Measurements from ENCODE around the gene CPLX1. TPM values are rescaled to one million over a fixed set of nuclear protein-coding genes. Genes with fewer than 3 reads are reported as not detected.
"Not testable (repeated sequence)": the region's sequence is repeated elsewhere in the genome, so short reads cannot be mapped to it uniquely, and the experiment has no call there.

CPLX1 gene
- polyA plus RNA-seq, 1 donor (not counting 4 experiments of a cell fraction or from before 2014, with no cell fraction given), result 0.04 TPM

- Histone ChIP-seq H4K20me1 (ENCODE audit: control insufficient read depth, extremely low read depth, insufficient read depth, low read length) (peaks cover 8% of the 10 kb centered on the region), H3K27ac (ENCODE audit: control insufficient read depth, insufficient read depth, low read length) (peak overlapping the region; percentile 89), H3K4me3 (ENCODE audit: control insufficient read depth in 2 of 3, extremely low read depth in 1 of 3, insufficient read depth in 2 of 3, low read depth in 1 of 3, low read length in 3 of 3) (peak overlapping the region; percentile 76 to 95 (median 92)), H3K4me1 (ENCODE audit: control insufficient read depth, extremely low read depth, insufficient read depth, low read length) (peaks cover 18% of the 10 kb centered on the region), H3K9me1 (ENCODE audit: control insufficient read depth, extremely low read depth, insufficient read depth, low read length) (peaks cover 5% of the 10 kb centered on the region), H3K27me3 (ENCODE audit: control insufficient read depth, extremely low read depth, insufficient read depth, low read length) (peaks cover 21% of the 10 kb centered on the region), H3K4me2 (ENCODE audit: control insufficient read depth, extremely low read depth, insufficient read depth, low read depth, low read length) (peak overlapping the region; percentile 99), H3K36me3 (ENCODE audit: control insufficient read depth in 2 of 2, extremely low read depth in 1 of 2, insufficient read depth in 2 of 2, low read length in 2 of 2) (peaks cover 14 to 28% of the 10 kb centered on the region in 2 experiments), H3K9me3 (ENCODE audit: control insufficient read depth, low read depth, low read length) (no peaks in the 10 kb centered on the region), H3K79me2 (ENCODE audit: control insufficient read depth, insufficient read depth, low read length) (peaks cover 49% of the 10 kb centered on the region), H2AFZ (ENCODE audit: control insufficient read depth, low read length) (peak overlapping the region; percentile 95), H3K9ac (ENCODE audit: control insufficient read depth, extremely low read depth, insufficient read depth, low read length) (peak overlapping the region; percentile 96)
- peak; percentile 98 for DNase-seq (ENCODE audit: low read depth, low spot score)
- TF ChIP-seq, protein P1, sequence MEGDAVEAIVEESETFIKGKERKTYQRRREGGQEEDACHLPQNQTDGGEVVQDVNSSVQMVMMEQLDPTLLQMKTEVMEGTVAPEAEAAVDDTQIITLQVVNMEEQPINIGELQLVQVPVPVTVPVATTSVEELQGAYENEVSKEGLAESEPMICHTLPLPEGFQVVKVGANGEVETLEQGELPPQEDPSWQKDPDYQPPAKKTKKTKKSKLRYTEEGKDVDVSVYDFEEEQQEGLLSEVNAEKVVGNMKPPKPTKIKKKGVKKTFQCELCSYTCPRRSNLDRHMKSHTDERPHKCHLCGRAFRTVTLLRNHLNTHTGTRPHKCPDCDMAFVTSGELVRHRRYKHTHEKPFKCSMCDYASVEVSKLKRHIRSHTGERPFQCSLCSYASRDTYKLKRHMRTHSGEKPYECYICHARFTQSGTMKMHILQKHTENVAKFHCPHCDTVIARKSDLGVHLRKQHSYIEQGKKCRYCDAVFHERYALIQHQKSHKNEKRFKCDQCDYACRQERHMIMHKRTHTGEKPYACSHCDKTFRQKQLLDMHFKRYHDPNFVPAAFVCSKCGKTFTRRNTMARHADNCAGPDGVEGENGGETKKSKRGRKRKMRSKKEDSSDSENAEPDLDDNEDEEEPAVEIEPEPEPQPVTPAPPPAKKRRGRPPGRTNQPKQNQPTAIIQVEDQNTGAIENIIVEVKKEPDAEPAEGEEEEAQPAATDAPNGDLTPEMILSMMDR (optimal IDR thresholded peaks at IDR 0.05 in 1 of 3, IDR thresholded peaks at IDR 0.05 in 1 of 3, conservative IDR thresholded peaks at IDR 0.05 in 1 of 3; ENCODE audit: extremely low read depth in 1 of 3, insufficient read depth in 2 of 3, low read length in 3 of 3), result no peak
- TF ChIP-seq EZH2 (IDR thresholded peaks at IDR 0.05; ENCODE audit: low read length), result no peak
- dilution Hi-C loops (cut with MboI; ENCODE audit: extremely low pct_ligation_motif_present, low sequenced_read_pairs), result no loop called here
- FAIRE-seq, result peak; percentile 94
These were observed 44.3 kb downstream of the CPLX1 start for GRCh38 chr4:781493-782216.

DNA sequence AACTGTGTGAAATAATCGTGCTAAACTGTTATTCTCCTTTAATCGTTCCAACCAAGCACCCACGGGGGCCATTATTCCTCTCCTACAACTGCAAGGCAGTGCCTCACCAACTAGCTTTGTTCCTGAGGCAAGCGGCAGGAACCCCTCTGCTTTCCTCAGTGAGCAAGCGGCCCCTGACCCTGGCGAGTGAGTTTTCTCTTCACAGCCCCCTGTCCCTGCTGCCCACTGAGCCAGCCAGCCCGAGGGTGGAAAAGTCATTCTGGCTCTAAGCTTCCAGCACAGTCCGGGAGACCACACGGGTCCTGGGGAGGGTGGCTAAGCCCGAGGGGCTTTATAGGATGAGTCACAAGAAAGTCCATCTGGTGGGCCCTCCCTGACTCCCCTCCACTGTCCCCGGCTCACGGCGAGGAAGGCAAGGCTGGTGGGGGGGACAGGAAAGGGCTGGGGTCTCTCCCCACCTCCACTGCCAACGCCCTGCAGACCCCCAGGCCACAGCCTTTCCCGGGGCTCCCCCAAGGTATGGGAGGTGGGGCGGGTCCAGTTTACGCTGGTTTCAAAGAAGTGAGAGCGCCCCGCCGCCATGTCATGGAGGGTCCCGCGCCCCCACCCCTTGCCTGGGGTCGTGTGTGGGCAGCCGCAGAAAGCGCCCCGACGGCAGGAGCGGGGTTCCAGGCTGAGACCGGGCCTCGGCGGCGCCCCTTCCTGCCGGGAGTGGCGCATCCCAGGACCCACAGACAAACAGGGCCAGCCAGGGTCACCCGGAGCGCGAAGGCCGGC lies 45.0 kb downstream of the CPLX1 start:
- H3K79me2 ChIP-seq (ENCODE audit: control insufficient read depth, insufficient read depth, low read length), result peaks cover 54% of the 10 kb centered on the region
- H2AFZ ChIP-seq (ENCODE audit: control insufficient read depth, low read length), result no peak overlapping the region
- no peaks in the 10 kb centered on the region for H3K9me3 ChIP-seq (ENCODE audit: control insufficient read depth, low read depth, low read length)
- no peak for DNase-seq (ENCODE audit: low read depth, low spot score)
- H3K4me2 ChIP-seq (ENCODE audit: control insufficient read depth, extremely low read depth, insufficient read depth, low read depth, low read length), result peak overlapping the region; percentile 99
- peaks cover 18% of the 10 kb centered on the region for H3K4me1 ChIP-seq (ENCODE audit: control insufficient read depth, extremely low read depth, insufficient read depth, low read length)
- H3K36me3 ChIP-seq (ENCODE audit: control insufficient read depth in 2 of 2, extremely low read depth in 1 of 2, insufficient read depth in 2 of 2, low read length in 2 of 2), result peaks cover 17 to 29% of the 10 kb centered on the region in 2 experiments
- dilution Hi-C loops (cut with MboI; ENCODE audit: extremely low pct_ligation_motif_present, low sequenced_read_pairs), result no loop called here
- H3K27me3 ChIP-seq (ENCODE audit: control insufficient read depth, extremely low read depth, insufficient read depth, low read length), result peaks cover 14% of the 10 kb centered on the region
- FAIRE-seq, result no peak
- peaks cover 5% of the 10 kb centered on the region for H3K9me1 ChIP-seq (ENCODE audit: control insufficient read depth, extremely low read depth, insufficient read depth, low read length)
- peak overlapping the region; percentile 89 for H3K27ac ChIP-seq (ENCODE audit: control insufficient read depth, insufficient read depth, low read length)
- H3K4me3 ChIP-seq (ENCODE audit: control insufficient read depth in 2 of 3, extremely low read depth in 1 of 3, insufficient read depth in 2 of 3, low read depth in 1 of 3, low read length in 3 of 3), result peak overlapping the region; percentile 76 to 95 (median 92)
- peak overlapping the region; percentile 96 for H3K9ac ChIP-seq (ENCODE audit: control insufficient read depth, extremely low read depth, insufficient read depth, low read length)
- H4K20me1 ChIP-seq (ENCODE audit: control insufficient read depth, extremely low read depth, insufficient read depth, low read length), result peaks cover 8% of the 10 kb centered on the region
- TF ChIP-seq EZH2 (IDR thresholded peaks at IDR 0.05; ENCODE audit: low read length), result no peak
- TF ChIP-seq, protein P1 (optimal IDR thresholded peaks at IDR 0.05 in 1 of 3, IDR thresholded peaks at IDR 0.05 in 1 of 3, conservative IDR thresholded peaks at IDR 0.05 in 1 of 3; ENCODE audit: extremely low read depth in 1 of 3, insufficient read depth in 2 of 3, low read length in 3 of 3), result no peak

DNA sequence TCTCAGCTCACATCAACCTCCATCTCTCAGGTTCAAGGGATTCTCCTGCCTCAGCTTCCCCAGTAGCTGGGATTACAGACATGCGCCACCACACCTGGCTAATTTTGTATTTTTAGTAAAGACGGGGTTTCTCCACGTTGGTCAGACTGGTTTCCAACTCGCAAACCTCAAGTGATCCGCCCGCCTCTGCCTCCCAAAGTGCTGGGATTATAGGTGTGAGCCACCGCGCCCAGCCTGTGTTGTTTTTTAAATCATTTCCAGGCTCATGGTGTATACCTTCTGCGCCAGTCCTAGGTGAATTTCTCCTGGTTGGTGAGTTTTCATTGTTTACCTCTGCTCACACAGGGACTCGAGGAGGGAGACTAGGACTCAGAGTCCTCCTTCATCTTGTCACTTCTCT lies 45.7 kb downstream of the CPLX1 start:
- Histone ChIP-seq H3K79me2 (ENCODE audit: control insufficient read depth, insufficient read depth, low read length) (peaks cover 61% of the 10 kb centered on the region), H3K4me2 (ENCODE audit: control insufficient read depth, extremely low read depth, insufficient read depth, low read depth, low read length) (peak overlapping the region; percentile 99), H3K9ac (ENCODE audit: control insufficient read depth, extremely low read depth, insufficient read depth, low read length) (peak overlapping the region; percentile 96), H3K4me3 (ENCODE audit: control insufficient read depth in 2 of 3, extremely low read depth in 1 of 3, insufficient read depth in 2 of 3, low read depth in 1 of 3, low read length in 3 of 3) (peak overlapping the region; percentile 76 to 95 (median 92)), H3K27ac (ENCODE audit: control insufficient read depth, insufficient read depth, low read length) (peak overlapping the region; percentile 89), H3K36me3 (ENCODE audit: control insufficient read depth in 2 of 2, extremely low read depth in 1 of 2, insufficient read depth in 2 of 2, low read length in 2 of 2) (peaks cover 21 to 36% of the 10 kb centered on the region in 2 experiments), H3K4me1 (ENCODE audit: control insufficient read depth, extremely low read depth, insufficient read depth, low read length) (peaks cover 15% of the 10 kb centered on the region)
- H4K20me1 ChIP-seq (ENCODE audit: control insufficient read depth, extremely low read depth, insufficient read depth, low read length); H3K27me3 ChIP-seq (ENCODE audit: control insufficient read depth, extremely low read depth, insufficient read depth, low read length); dilution Hi-C loops (cut with MboI; ENCODE audit: extremely low pct_ligation_motif_present, low sequenced_read_pairs); H3K9me3 ChIP-seq (ENCODE audit: control insufficient read depth, low read depth, low read length); H3K9me1 ChIP-seq (ENCODE audit: control insufficient read depth, extremely low read depth, insufficient read depth, low read length); DNase-seq (ENCODE audit: low read depth, low spot score); H2AFZ ChIP-seq (ENCODE audit: control insufficient read depth, low read length); FAIRE-seq: not testable (repeated sequence)

Data from keratinocyte (primary cell).